ENCODE results near the gene MTFR1L. TPM values are rescaled to one million over a fixed set of nuclear protein-coding genes. Genes with fewer than 3 reads are reported as not detected.

Gene MTFR1L
- total RNA-seq, 4 donors from 2014 or later, result 91.1 to 107 (median 101) TPM

DNA sequence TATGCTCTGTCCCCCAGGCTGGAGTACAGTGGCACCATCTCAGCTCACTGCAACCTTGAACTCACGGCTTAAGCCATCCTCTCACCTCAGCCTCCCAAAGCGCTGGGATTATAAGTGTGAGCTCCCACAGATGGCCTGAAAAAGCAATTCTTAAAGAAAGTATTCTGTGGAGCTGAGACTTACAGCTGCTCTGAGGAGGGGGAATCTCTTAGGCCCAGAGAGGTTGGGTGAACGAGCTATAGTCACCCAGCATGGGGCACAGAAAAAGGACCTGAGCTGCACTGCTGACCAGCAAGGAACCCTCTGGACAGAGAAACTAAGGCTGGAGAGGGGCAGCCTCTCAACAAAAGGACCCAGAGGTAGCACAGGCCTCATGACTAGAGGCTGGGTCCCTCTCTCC lies 54.5 kb downstream of the MTFR1L start:
- intact Hi-C loops (cut with DNase I), result no loop called here
- WGBS, result 100% methylated on average over 3 of the region's 3 CpGs
- TF ChIP-seq, protein P1, sequence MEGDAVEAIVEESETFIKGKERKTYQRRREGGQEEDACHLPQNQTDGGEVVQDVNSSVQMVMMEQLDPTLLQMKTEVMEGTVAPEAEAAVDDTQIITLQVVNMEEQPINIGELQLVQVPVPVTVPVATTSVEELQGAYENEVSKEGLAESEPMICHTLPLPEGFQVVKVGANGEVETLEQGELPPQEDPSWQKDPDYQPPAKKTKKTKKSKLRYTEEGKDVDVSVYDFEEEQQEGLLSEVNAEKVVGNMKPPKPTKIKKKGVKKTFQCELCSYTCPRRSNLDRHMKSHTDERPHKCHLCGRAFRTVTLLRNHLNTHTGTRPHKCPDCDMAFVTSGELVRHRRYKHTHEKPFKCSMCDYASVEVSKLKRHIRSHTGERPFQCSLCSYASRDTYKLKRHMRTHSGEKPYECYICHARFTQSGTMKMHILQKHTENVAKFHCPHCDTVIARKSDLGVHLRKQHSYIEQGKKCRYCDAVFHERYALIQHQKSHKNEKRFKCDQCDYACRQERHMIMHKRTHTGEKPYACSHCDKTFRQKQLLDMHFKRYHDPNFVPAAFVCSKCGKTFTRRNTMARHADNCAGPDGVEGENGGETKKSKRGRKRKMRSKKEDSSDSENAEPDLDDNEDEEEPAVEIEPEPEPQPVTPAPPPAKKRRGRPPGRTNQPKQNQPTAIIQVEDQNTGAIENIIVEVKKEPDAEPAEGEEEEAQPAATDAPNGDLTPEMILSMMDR (IDR thresholded peaks at IDR 0.05), result no peak
- TF ChIP-seq EP300 (IDR thresholded peaks at IDR 0.05) (no peak), POLR2A (IDR thresholded peaks at IDR 0.05; ENCODE audit: low read depth) (no peak), POLR2AphosphoS5 (IDR thresholded peaks at IDR 0.05) (no peak)
- Histone ChIP-seq H3K9me3 (no peaks in the 10 kb centered on the region), H3K27ac (replicated peaks in 1 of 4) (peak overlapping the region; percentile 78 to 89 (median 84)), H3K27me3 (no peaks in the 10 kb centered on the region), H3K36me3 (peaks cover 0 to 13% (median 6%) of the 10 kb centered on the region in 4 donors), H3K4me3 (peak overlapping the region; percentile 66 to 82 (median 78)), H3K4me1 (peaks cover 25 to 56% (median 50%) of the 10 kb centered on the region in 4 donors)
- no peak for DNase-seq (ENCODE audit: extremely low spot score)

DNA sequence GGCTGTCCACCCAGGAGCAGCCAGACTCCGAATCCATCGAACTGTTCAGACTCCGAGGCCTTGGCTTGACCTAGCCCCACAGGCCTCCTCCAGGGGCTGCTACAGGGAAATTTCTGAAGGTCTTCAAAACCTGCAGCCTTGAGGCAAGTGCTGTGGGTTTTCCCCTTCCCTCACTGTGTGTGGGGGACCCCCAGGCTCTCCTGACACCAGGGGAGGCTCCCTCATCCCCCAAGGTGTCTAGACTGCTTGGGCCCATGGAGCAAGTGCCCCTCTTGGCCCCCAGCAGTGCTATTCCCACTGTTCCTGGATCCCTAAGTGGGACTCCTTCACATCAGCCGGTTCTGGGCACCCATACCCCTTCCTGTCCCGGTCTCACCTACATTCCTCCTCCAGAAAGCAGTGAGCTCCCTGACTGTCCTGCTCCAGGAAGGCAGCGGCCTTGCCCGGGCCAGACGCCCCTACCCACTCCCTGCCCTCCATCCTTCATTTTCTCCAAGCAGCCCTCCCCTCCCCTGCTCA lies 54.9 kb downstream of the MTFR1L start:
- Histone ChIP-seq H3K4me3 (peak overlapping the region; percentile 66 to 82 (median 78)), H3K9me3 (no peaks in the 10 kb centered on the region), H3K4me1 (peaks cover 25 to 56% (median 50%) of the 10 kb centered on the region in 4 donors), H3K36me3 (peaks cover 0 to 8% (median 4%) of the 10 kb centered on the region in 4 donors), H3K27me3 (no peaks in the 10 kb centered on the region), H3K27ac (replicated peaks in 1 of 4) (peak overlapping the region; percentile 78 to 89 (median 84))
- WGBS, result 28% methylated on average over 8 of the region's 8 CpGs
- DNase-seq (ENCODE audit: extremely low spot score), result no peak
- TF ChIP-seq POLR2A (IDR thresholded peaks at IDR 0.05; ENCODE audit: low read depth), result no peak
- TF ChIP-seq, protein P1 (IDR thresholded peaks at IDR 0.05), result no peak
- TF ChIP-seq POLR2AphosphoS5 (IDR thresholded peaks at IDR 0.05), result no peak
- no peak for TF ChIP-seq EP300 (IDR thresholded peaks at IDR 0.05)
- intact Hi-C loops (cut with DNase I), result no loop called here

DNA sequence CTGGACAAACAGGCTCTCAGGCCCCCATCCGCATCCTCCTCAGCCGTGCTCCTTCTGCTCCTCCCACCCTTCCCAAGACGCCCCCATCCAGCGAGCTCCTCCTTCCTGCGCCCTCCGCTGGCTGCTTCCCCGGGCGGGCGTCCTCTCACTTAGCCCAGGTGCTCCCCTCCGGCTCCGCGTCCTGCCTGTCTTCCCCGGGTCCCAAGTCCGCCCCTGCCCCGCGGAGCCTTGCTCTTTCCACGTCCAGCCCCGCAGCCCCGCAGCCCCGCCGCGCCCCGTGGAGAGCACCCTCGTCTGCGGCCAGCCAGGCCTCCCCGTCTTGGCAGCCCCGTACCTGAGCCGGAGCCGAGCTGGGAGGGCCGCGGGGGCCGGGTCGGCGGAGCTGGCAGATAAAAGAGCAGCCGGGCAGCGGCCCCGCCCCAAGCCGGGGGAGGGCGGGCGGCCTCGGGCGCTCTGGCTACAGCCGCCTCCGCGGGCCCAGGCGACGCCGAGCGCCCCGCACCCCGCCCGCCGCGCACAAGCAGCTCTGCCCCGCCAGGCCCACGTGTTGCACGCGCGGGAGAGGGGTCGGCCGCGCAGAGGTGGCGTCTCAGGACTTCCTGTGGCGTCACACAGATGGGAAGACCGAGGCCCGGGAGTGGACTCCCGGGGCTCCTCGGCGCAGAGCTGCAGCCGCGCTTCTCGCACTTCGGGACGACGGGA lies 55.6 kb downstream of the MTFR1L start, which contains the start of gene PAQR7:
TSS of gene PAQR7 (minus strand) at position 555 of the 702 bp plus-strand sequence. CDS start 11,869 bp downstream, outside the sequence.
- H3K4me1 ChIP-seq, result peaks cover 25 to 56% (median 50%) of the 10 kb centered on the region in 4 donors
- under 1% methylated on average over 22 of the region's 75 CpGs for WGBS

DNA sequence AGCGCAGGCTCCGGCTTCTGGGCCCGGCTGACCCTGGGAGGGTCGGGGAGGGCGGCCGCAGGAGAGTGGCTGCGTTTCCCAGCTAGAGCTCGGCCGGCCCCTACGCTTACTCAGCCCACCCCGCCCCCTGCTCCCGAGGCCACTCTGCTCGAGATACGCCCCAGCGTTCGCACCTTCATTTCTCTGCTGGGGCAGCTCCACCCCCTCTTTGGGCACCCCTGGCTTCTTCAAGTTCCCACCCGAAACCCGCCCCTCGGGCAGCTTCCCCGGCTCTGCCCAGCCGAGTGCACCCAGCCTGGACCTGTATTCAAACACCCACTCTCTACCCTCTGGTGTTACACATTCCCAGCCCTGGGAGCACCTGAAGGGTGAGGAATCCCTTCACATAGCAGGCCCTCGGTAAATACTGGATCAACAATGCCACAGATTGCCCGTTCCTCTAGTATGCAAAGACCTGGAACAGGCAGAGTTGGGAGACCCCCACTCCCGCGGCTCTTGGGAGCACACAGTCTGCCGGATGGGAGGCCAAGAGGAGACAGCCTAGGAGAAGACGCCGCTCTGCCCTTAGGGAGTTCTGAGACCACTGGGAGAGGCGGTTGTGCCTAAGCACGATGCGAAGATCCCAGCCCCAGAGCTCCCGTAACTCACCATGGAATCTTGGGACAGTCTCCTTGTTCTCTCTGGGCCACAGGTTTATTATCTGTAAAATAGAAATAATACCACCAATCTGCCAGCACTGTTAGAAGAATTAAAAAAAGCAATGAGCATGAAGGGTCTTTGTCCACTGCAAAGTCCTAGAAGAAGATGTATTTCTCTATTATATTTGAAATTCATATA lies 56.3 kb downstream of the MTFR1L start:
- Histone ChIP-seq H3K4me3 (peak overlapping the region; percentile 66 to 82 (median 78)), H3K27ac (replicated peaks in 1 of 4) (peak overlapping the region; percentile 78 to 89 (median 84)), H3K27me3 (no peaks in the 10 kb centered on the region), H3K9me3 (no peaks in the 10 kb centered on the region), H3K36me3 (no peaks in the 10 kb centered on the region), H3K4me1 (peaks cover 23 to 52% (median 48%) of the 10 kb centered on the region in 4 donors)
- 51% methylated on average over 19 of the region's 32 CpGs for WGBS
- no peak for DNase-seq (ENCODE audit: extremely low spot score)
- TF ChIP-seq, protein P1 (IDR thresholded peaks at IDR 0.05), result no peak
- TF ChIP-seq POLR2A (IDR thresholded peaks at IDR 0.05; ENCODE audit: low read depth) (no peak), POLR2AphosphoS5 (IDR thresholded peaks at IDR 0.05) (no peak), EP300 (IDR thresholded peaks at IDR 0.05) (no peak)
- intact Hi-C loops (cut with DNase I), result no loop called here

More for the DNA sequence above, 55.6 kb downstream of the MTFR1L start, which contains the start of gene PAQR7:
- no peak for DNase-seq (ENCODE audit: extremely low spot score)
- Histone ChIP-seq H3K9me3 (no peaks in the 10 kb centered on the region), H3K27me3 (no peaks in the 10 kb centered on the region), H3K27ac (replicated peaks in 1 of 4) (peak within 1 kb of the TSS; percentile 78 to 89 (median 84)), H3K36me3 (peaks cover 0 to 2% (median under 1%) of the 10 kb centered on the region in 4 donors), H3K4me3 (peak within 1 kb of the TSS; percentile 66 to 82 (median 78))
- intact Hi-C loops (cut with DNase I), result no loop called here
- peak; percentile 75 to 76 for TF ChIP-seq POLR2AphosphoS5 (IDR thresholded peaks at IDR 0.05)
- TF ChIP-seq EP300 (IDR thresholded peaks at IDR 0.05), result no peak

Data from esophagus muscularis mucosa (tissue), 4 donors.